H1 (cell line): Measurements from ENCODE around the gene GPR42.

Source experiments
- BRCA1 ChIP-seq: IDR thresholded peaks from 2 replicates; pipeline ENCODE4 v1.6.1; 2012; ENCODE audit warnings: low read depth, low read length, improper control_type of control experiment
- CEBPB ChIP-seq: IDR thresholded peaks from 2 replicates; pipeline ENCODE4 v1.6.1; 2012; ENCODE audit warnings: low read depth, low read length
- EP300 ChIP-seq, 2 experiments: IDR thresholded peaks; 1 replicate in 1 of 2; 2 replicates in 1 of 2; pipeline ENCODE4 v1.6.1; 2011 to 2012; ENCODE audit warnings: low read depth in 2 of 2, low read length in 2 of 2, mild to moderate bottlenecking in 2 of 2, borderline replicate concordance in 1 of 2, inconsistent platforms in 1 of 2, moderate library complexity in 1 of 2
- EZH2 ChIP-seq: fragments of 200-600 bp; sonication (generic); IDR thresholded peaks from 2 replicates; pipeline ENCODE4 v1.7.1; 2012; ENCODE audit warnings: low read depth, mild to moderate bottlenecking, moderate library complexity, low read length, inconsistent platforms; ENCODE audit not compliant: severe bottlenecking
- GABPA ChIP-seq: IDR thresholded peaks from 2 replicates; pipeline ENCODE4 v1.6.1; 2011; ENCODE audit warnings: mild to moderate bottlenecking, low read length, moderate library complexity, borderline replicate concordance; ENCODE audit not compliant: insufficient read depth
- JUND ChIP-seq: IDR thresholded peaks from 2 replicates; pipeline ENCODE4 v1.6.1; 2011; ENCODE audit warnings: mild to moderate bottlenecking, improper control_type of control experiment, low read length
- POLR2A ChIP-seq, 2 experiments: IDR thresholded peaks; 1 replicate in 1 of 2; 2 replicates in 1 of 2; pipeline ENCODE4 v1.6.1; 2011; ENCODE audit warnings: low read depth in 2 of 2, low read length in 2 of 2, mild to moderate bottlenecking in 2 of 2; ENCODE audit errors: control extremely low read depth in 1 of 2
- RAD21 ChIP-seq, 2 experiments: IDR thresholded peaks in 1 of 2; conservative IDR thresholded peaks in 1 of 2; 2 replicates each; pipeline ENCODE4 v1.6.1; 2011; ENCODE audit warnings: low read depth in 2 of 2, low read length in 2 of 2, improper control_type of control experiment in 1 of 2, inconsistent platforms in 1 of 2, mild to moderate bottlenecking in 1 of 2, moderate library complexity in 1 of 2
- RFX5 ChIP-seq: IDR thresholded peaks from 2 replicates; pipeline ENCODE4 v1.6.1; 2011; ENCODE audit warnings: low read depth, low read length, improper control_type of control experiment, borderline replicate concordance
- SIRT6 ChIP-seq: IDR thresholded peaks from one replicate; pipeline ENCODE4 v1.7.1; 2012; ENCODE audit warnings: low read length, inconsistent platforms
- TF ChIP-seq, protein P1 (sequence below), 3 experiments: IDR thresholded peaks; 1 replicate in 2 of 3; 2 replicates in 1 of 3; pipeline versions ENCODE4 v1.5.1 to v1.6.1; 2011; ENCODE audit warnings: low read length in 3 of 3, mild to moderate bottlenecking in 3 of 3, inconsistent platforms in 2 of 3, low read depth in 1 of 3, moderate library complexity in 1 of 3; ENCODE audit not compliant: insufficient read depth in 1 of 3; ENCODE audit errors: control extremely low read depth in 1 of 3

DNA sequence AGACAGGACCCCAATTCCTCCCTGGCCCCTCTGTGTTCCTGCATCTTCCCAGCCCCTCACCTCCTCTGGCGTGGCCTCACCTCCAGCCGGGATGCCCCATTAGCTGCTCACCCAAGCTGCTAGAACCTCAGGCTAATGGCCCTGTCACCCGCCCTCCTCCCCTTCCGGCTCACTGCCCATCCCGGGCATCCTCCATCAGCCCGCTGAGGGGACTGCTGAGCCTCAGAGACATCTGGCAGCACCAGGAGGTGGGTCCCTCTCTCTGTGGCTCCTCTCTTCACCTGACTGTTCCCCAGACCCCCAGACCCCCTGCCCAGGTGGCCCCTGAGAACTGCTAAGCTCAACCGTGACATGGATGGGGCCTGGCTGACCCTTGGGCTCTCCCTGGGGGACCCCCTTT, 20.3 kb upstream of the GPR42 start:
- TF ChIP-seq, protein P1, sequence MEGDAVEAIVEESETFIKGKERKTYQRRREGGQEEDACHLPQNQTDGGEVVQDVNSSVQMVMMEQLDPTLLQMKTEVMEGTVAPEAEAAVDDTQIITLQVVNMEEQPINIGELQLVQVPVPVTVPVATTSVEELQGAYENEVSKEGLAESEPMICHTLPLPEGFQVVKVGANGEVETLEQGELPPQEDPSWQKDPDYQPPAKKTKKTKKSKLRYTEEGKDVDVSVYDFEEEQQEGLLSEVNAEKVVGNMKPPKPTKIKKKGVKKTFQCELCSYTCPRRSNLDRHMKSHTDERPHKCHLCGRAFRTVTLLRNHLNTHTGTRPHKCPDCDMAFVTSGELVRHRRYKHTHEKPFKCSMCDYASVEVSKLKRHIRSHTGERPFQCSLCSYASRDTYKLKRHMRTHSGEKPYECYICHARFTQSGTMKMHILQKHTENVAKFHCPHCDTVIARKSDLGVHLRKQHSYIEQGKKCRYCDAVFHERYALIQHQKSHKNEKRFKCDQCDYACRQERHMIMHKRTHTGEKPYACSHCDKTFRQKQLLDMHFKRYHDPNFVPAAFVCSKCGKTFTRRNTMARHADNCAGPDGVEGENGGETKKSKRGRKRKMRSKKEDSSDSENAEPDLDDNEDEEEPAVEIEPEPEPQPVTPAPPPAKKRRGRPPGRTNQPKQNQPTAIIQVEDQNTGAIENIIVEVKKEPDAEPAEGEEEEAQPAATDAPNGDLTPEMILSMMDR (IDR thresholded peaks at IDR 0.05; ENCODE audit: control extremely low read depth in 1 of 3, insufficient read depth in 1 of 3, low read depth in 1 of 3, low read length in 3 of 3): no peak
- TF ChIP-seq POLR2A (IDR thresholded peaks at IDR 0.05; ENCODE audit: control extremely low read depth in 1 of 2, low read depth in 2 of 2, low read length in 2 of 2): no peak
- TF ChIP-seq RFX5: no peak
- TF ChIP-seq EP300 (IDR thresholded peaks at IDR 0.05; ENCODE audit: borderline replicate concordance in 1 of 2, low read depth in 2 of 2, low read length in 2 of 2): no peak
- TF ChIP-seq CEBPB: no peak
- TF ChIP-seq GABPA: no peak
- no peak for TF ChIP-seq SIRT6
- no peak for TF ChIP-seq JUND
- no peak for TF ChIP-seq RAD21 (IDR thresholded peaks at IDR 0.05 in 1 of 2, conservative IDR thresholded peaks at IDR 0.05 in 1 of 2; ENCODE audit: low read depth in 2 of 2, low read length in 2 of 2)
- TF ChIP-seq BRCA1: no peak
- TF ChIP-seq EZH2: no peak
